ENCODE measurements around the gene MMP2.

The MMP2 gene

GRCh38 chr16:55491691-55492090 is 12.7 kb downstream of the MMP2 start:
- DNase-seq, result no peak

GRCh38 chr16:55492756-55493380 is 13.9 kb downstream of the MMP2 start:
- DNase-seq, result no peak

- DNase-seq, result peak in 39 of 58 donors; percentile 9 to 77 (median 47)
These were observed 16.0 kb downstream of the MMP2 start for GRCh38 chr16:55494994-55495421.

- peak in 1 of 58 donors; percentile 29 for DNase-seq
These were observed 16.8 kb downstream of the MMP2 start for GRCh38 chr16:55495616-55496289.

GRCh38 chr16:55496509-55497145 is 17.6 kb downstream of the MMP2 start:
- DNase-seq, result no peak

GRCh38 chr16:55497558-55497957 is 18.6 kb downstream of the MMP2 start:
- DNase-seq, result no peak

GRCh38 chr16:55498101-55498500 is 19.1 kb downstream of the MMP2 start:
- DNase-seq, result no peak

- DNase-seq, result no peak
These were observed 20.3 kb downstream of the MMP2 start for GRCh38 chr16:55499281-55499680.

GRCh38 chr16:55499951-55500529 is 21.0 kb downstream of the MMP2 start:
- DNase-seq, result peak in 15 of 58 donors; percentile 2 to 45 (median 23)

- DNase-seq, result peak in 38 of 58 donors; percentile 6 to 82 (median 46)
These were observed 21.6 kb downstream of the MMP2 start for GRCh38 chr16:55500530-55501011.

GRCh38 chr16:55501549-55502322 is 22.7 kb downstream of the MMP2 start:
- DNase-seq, result no peak

- peak in 56 of 58 donors; percentile 34 to 98 (median 90) for DNase-seq
These were observed 23.9 kb downstream of the MMP2 start for GRCh38 chr16:55502801-55503366.

- DNase-seq, result no peak
These were observed 24.9 kb downstream of the MMP2 start for GRCh38 chr16:55503726-55504550.

- no peak for DNase-seq
These were observed 26.5 kb downstream of the MMP2 start for GRCh38 chr16:55505333-55506015.

GRCh38 chr16:55506083-55506482 is 27.1 kb downstream of the MMP2 start:
- DNase-seq, result no peak

- DNase-seq, result no peak
These were observed 27.7 kb downstream of the MMP2 start for GRCh38 chr16:55506708-55507107.

GRCh38 chr16:55508271-55508921 is 29.4 kb downstream of the MMP2 start:
- DNase-seq, result no peak

Data from anterior cingulate cortex (tissue), 58 donors.